Prostate gland (tissue), 2 donors: ENCODE measurements around the gene CMSS1.

ENCODE experiments used
- POLR2A ChIP-seq: fragments of 450-650 bp; IDR thresholded peaks from one replicate; pipeline ENCODE4 v1.6.1; 2016; ENCODE audit warnings: antibody characterized with exemption, mild to moderate bottlenecking
- TF ChIP-seq, protein P1 (sequence below), 4 experiments: fragments of 200-600 bp in 2 of 4; fragments of 450-650 bp in 2 of 4; sonication (generic) in 2 of 4; IDR thresholded peaks; 1 replicate in 3 of 4; 2 replicates in 1 of 4; pipeline ENCODE4 v1.5.1; 2016 to 2019; ENCODE audit warnings: antibody characterized with exemption in 4 of 4, mild to moderate bottlenecking in 2 of 4, moderate library complexity in 2 of 4

DNA sequence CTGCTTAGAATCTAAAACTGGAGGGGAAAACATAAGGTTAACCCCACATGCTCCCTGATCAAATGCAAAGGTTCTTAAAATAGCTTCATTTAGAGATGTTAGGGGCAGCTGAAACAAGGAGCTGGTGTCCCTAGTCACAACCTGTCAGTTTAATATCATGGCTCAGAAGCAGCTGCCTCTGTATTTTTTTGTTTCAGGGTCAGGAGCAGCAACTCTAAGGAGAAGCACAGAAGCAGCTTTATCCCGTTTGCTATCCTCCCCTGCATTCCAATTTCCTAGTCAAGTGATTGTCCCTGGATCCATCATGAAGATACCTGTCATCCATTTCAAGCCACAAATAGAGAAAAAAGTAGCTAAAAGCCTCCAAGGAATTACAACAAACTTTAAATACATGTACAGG lies 292.5 kb downstream of the CMSS1 start:
- TF ChIP-seq POLR2A: no peak
- TF ChIP-seq, protein P1, sequence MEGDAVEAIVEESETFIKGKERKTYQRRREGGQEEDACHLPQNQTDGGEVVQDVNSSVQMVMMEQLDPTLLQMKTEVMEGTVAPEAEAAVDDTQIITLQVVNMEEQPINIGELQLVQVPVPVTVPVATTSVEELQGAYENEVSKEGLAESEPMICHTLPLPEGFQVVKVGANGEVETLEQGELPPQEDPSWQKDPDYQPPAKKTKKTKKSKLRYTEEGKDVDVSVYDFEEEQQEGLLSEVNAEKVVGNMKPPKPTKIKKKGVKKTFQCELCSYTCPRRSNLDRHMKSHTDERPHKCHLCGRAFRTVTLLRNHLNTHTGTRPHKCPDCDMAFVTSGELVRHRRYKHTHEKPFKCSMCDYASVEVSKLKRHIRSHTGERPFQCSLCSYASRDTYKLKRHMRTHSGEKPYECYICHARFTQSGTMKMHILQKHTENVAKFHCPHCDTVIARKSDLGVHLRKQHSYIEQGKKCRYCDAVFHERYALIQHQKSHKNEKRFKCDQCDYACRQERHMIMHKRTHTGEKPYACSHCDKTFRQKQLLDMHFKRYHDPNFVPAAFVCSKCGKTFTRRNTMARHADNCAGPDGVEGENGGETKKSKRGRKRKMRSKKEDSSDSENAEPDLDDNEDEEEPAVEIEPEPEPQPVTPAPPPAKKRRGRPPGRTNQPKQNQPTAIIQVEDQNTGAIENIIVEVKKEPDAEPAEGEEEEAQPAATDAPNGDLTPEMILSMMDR (IDR thresholded peaks at IDR 0.05): no peak
